K562 (cell line): ENCODE measurements around the gene TSPAN13. TPM values are rescaled to one million over a fixed set of nuclear protein-coding genes. Genes with fewer than 3 reads are reported as not detected.

Experiments
- CAMTA2 ChIP-seq: fragments of 250-450 bp; sonication (Bioruptor Pico); conservative IDR thresholded peaks from 2 replicates; pipeline ENCODE4 v1.5.1; 2022
- CEBPZ ChIP-seq: fragments of 150-350 bp; IDR thresholded peaks from 2 replicates; pipeline ENCODE4 v1.6.1; 2014; ENCODE audit warnings: low read depth, mild to moderate bottlenecking, low read length, borderline replicate concordance
- CREB1 ChIP-seq, 2 experiments: sonication (generic) in 1 of 2; formaldehyde crosslinking in 1 of 2; IDR thresholded peaks; 2 replicates each; pipeline versions ENCODE4 v1.6.1 to v1.8.0; 2012 to 2022; ENCODE audit warnings: inconsistent platforms in 1 of 2, mild to moderate bottlenecking in 1 of 2, missing genetic modification reagents in 1 of 2, moderate library complexity in 1 of 2
- ELF4 ChIP-seq: fragments of 450-650 bp; formaldehyde crosslinking; IDR thresholded peaks from 2 replicates; pipeline ENCODE4 v1.4.0; 2022; ENCODE audit warnings: missing genetic modification characterization
- ETV6 ChIP-seq, 3 experiments: fragments of 150-350 bp in 1 of 3; sonication (generic) in 1 of 3; formaldehyde crosslinking in 1 of 3; IDR thresholded peaks; 2 replicates each; pipeline versions ENCODE4 v1.6.1 to v1.8.0; 2014 to 2022; ENCODE audit warnings: borderline replicate concordance in 2 of 3, low read depth in 2 of 3, antibody characterized with exemption in 1 of 3, low read length in 1 of 3, mild to moderate bottlenecking in 1 of 3, missing genetic modification reagents in 1 of 3
- GABPB2 ChIP-seq: fragments of 250-450 bp; sonication (Bioruptor Pico); conservative IDR thresholded peaks from 2 replicates; pipeline ENCODE4 v1.5.1; 2021; ENCODE audit warnings: mild to moderate bottlenecking
- HNRNPK ChIP-seq: fragments of 200-400 bp; formaldehyde crosslinking; IDR thresholded peaks from one replicate; pipeline ENCODE4 v1.6.1; 2018; ENCODE audit warnings: mild to moderate bottlenecking, low read depth, low read length; ENCODE audit not compliant: poor library complexity, severe bottlenecking
- MCM5 ChIP-seq: fragments of 450-650 bp; IDR thresholded peaks from 2 replicates; pipeline ENCODE4 v1.6.1; 2016; ENCODE audit warnings: low read depth
- MED1 ChIP-seq: sonication (generic); formaldehyde crosslinking; IDR thresholded peaks from 2 replicates; pipeline ENCODE4 v1.8.1; 2023; ENCODE audit warnings: missing genetic modification reagents, borderline replicate concordance
- MTA1 ChIP-seq: fragments of 450-650 bp; IDR thresholded peaks from 2 replicates; pipeline ENCODE4 v1.6.1; 2017; ENCODE audit warnings: borderline replicate concordance
- RFX1 ChIP-seq: fragments of 450-650 bp; IDR thresholded peaks from 2 replicates; pipeline ENCODE4 v1.6.1; 2016; ENCODE audit warnings: mild to moderate bottlenecking, moderate library complexity
- SIRT6 ChIP-seq: IDR thresholded peaks from one replicate; pipeline ENCODE4 v1.6.1; 2012; ENCODE audit warnings: low read depth, mild to moderate bottlenecking, control low read depth, inconsistent platforms, low read length, moderate library complexity
- TFAM ChIP-seq: fragments of 250-450 bp; sonication (Bioruptor Pico); conservative IDR thresholded peaks from 2 replicates; pipeline ENCODE4 v1.5.0; 2021; ENCODE audit warnings: mild to moderate bottlenecking, moderate library complexity
- VEZF1 ChIP-seq: fragments of 200-800 bp; sonication (Bioruptor generic); IDR thresholded peaks from 2 replicates; pipeline ENCODE4 v1.6.1; 2017; ENCODE audit warnings: missing genetic modification characterization, missing compliant biosample characterization
- ZC3H8 ChIP-seq: fragments of 450-650 bp; IDR thresholded peaks from 2 replicates; pipeline ENCODE4 v1.6.1; 2017
- ZKSCAN8 ChIP-seq: fragments of 200-800 bp; sonication (Bioruptor generic); IDR thresholded peaks from 2 replicates; pipeline ENCODE4 v1.6.1; 2016; ENCODE audit warnings: missing genetic modification characterization, missing compliant biosample characterization
- ZNF12 ChIP-seq: sonication (generic); formaldehyde crosslinking; IDR thresholded peaks from 2 replicates; pipeline ENCODE4 v1.4.0; 2020; ENCODE audit warnings: mild to moderate bottlenecking, missing genetic modification reagents
- ZNF551 ChIP-seq: fragments of 250-450 bp; sonication (Bioruptor Pico); IDR thresholded peaks from 2 replicates; pipeline ENCODE4 v1.5.0; 2021; ENCODE audit warnings: mild to moderate bottlenecking, moderate library complexity
- ZNF586 ChIP-seq: fragments of 450-650 bp; formaldehyde crosslinking; conservative IDR thresholded peaks from 2 replicates; pipeline ENCODE4 v1.4.0; 2020; ENCODE audit warnings: mild to moderate bottlenecking, moderate library complexity
- polyA plus RNA-seq, 8 experiments: library from polyadenylated mRNA; depleted of rRNA in 4 of 8; stranded (reverse) in 5 of 8; unstranded in 3 of 8; fragments of >200 nt; fragmentation: Nextera tagmentation in 2 of 8; fragmentation: Illumina TruSeq in 1 of 8; extraction: Ambion mirVana in 2 of 8; extraction: Trizol in 1 of 8; gene quantifications; 2 replicates each; pipeline versions ENCODE4 v1.2.1 to v1.2.3, GENCODE V29; 2011 to 2014; ENCODE audit warnings: inconsistent platforms in 1 of 8, missing spikeins in 1 of 8
- total RNA-seq, 7 experiments: library from RNA; depleted of rRNA in 6 of 7; stranded (reverse); fragments of >200 nt in 6 of 7; fragmentation: Illumina TruSeq in 2 of 7; extraction: Trizol in 2 of 7; gene quantifications; 2 replicates each; pipeline versions ENCODE4 v1.2.1 to v1.2.3, GENCODE V29; 2011 to 2021; ENCODE audit warnings: low replicate concordance in 1 of 7
- TF ChIP-seq, protein P1 (sequence below): fragments of 250-450 bp; sonication (Bioruptor Pico); IDR thresholded peaks from 2 replicates; pipeline ENCODE4 v1.6.1; 2021; ENCODE audit warnings: mild to moderate bottlenecking
- TF ChIP-seq, protein P2 (sequence below): fragments of 250-450 bp; sonication (Bioruptor Pico); IDR thresholded peaks from 2 replicates; pipeline ENCODE4 v1.8.0; 2022; ENCODE audit warnings: inconsistent platforms, mild to moderate bottlenecking, moderate library complexity, borderline replicate concordance

TSPAN13 gene
- total and polyA plus RNA-seq, 9 of the 15 experiments (the other 6 are each of a cell fraction or from before 2014, with no cell fraction given), result 7.8 to 46.3 (median 20.0) TPM

DNA sequence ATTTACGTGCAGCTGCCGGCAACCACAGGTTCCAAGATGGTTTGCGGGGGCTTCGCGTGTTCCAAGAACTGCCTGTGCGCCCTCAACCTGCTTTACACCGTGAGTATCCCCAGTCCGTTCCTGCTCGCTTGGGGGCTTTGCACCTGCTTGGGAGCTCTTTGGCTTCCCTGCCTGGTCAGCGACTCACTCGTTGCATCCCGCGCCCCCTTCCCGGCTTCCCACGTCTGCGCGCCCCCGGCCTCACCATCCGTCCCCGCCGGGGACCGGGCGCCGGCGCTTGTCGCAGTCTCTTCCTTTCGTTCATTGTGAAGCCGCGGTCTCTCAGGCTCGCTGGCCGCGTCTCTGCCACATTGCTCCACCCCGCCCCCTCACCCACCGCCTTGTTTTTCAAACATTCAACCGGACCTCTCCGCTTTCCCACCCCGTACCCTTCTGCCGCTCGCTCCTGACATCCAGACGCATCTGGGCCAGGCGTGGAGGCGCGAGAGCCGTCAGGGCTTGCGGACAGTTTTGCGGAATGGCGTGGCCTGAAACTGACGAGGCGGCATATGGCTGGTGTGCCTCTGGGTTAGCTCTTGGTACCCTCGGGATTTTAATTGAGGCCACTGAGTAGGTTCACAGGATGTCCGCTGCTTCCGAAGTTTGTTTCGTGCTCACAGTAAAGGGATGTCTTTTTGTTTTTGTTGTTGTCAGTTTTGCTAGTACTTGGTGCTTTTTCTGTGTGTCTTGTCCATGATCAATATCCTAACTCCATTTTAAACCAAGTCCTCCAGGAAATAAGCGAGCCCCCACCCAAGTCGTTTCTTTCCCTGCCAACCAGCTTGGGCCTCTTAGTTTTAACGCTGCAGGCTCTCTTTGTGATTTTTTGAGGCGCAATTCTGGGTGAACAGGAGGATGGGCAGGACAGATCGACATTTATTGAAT, 639 bp downstream of the TSPAN13 start (continued):
- TF ChIP-seq, protein P1, sequence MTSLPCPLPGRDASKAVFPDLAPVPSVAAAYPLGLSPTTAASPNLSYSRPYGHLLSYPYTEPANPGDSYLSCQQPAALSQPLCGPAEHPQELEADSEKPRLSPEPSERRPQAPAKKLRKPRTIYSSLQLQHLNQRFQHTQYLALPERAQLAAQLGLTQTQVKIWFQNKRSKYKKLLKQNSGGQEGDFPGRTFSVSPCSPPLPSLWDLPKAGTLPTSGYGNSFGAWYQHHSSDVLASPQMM, result no peak
- TF ChIP-seq ZKSCAN8 (CRISPR knock-in tag), result no peak
- TF ChIP-seq RFX1, result no peak
- no peak for TF ChIP-seq VEZF1 (CRISPR knock-in tag)
- TF ChIP-seq SIRT6, result no peak
- TF ChIP-seq, protein P2, sequence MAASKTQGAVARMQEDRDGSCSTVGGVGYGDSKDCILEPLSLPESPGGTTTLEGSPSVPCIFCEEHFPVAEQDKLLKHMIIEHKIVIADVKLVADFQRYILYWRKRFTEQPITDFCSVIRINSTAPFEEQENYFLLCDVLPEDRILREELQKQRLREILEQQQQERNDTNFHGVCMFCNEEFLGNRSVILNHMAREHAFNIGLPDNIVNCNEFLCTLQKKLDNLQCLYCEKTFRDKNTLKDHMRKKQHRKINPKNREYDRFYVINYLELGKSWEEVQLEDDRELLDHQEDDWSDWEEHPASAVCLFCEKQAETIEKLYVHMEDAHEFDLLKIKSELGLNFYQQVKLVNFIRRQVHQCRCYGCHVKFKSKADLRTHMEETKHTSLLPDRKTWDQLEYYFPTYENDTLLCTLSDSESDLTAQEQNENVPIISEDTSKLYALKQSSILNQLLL (CRISPR knock-in tag), result no peak
- TF ChIP-seq MCM5, result no peak
- TF ChIP-seq GABPB2, result no peak
- no peak for TF ChIP-seq ZC3H8
- no peak for TF ChIP-seq ZNF551 (CRISPR knock-in tag)
- TF ChIP-seq ETV6 (IDR thresholded peaks at IDR 0.05; ENCODE audit: borderline replicate concordance in 1 of 2, low read depth in 2 of 2, low read length in 1 of 2), result no peak
- no peak for TF ChIP-seq ETV6 (CRISPR knock-in tag; IDR thresholded peaks at IDR 0.05; ENCODE audit: borderline replicate concordance)
- no peak for TF ChIP-seq TFAM
- no peak for TF ChIP-seq CEBPZ
- no peak for TF ChIP-seq HNRNPK
- TF ChIP-seq ZNF12 (CRISPR knock-in tag), result no peak
- TF ChIP-seq ELF4, result no peak
- no peak for TF ChIP-seq MED1 (CRISPR knock-in tag)
- TF ChIP-seq ZNF586 (CRISPR knock-in tag), result no peak
- 0 out of 2 replicates have a peak, but pooled peaks have one; percentile 14 for TF ChIP-seq MTA1
- TF ChIP-seq CAMTA2, result no peak
- TF ChIP-seq CREB1 (IDR thresholded peaks at IDR 0.05), result 0 out of 2 replicates have a peak, but pooled peaks have one; percentile 23
- no peak for TF ChIP-seq CREB1 (CRISPR knock-in tag; IDR thresholded peaks at IDR 0.05)
